ENCODE results near the gene HOXB7.
A peak's percentile ranks its signal among the peaks of the same experiment; 100 is the strongest.

The HOXB7 gene

DNA sequence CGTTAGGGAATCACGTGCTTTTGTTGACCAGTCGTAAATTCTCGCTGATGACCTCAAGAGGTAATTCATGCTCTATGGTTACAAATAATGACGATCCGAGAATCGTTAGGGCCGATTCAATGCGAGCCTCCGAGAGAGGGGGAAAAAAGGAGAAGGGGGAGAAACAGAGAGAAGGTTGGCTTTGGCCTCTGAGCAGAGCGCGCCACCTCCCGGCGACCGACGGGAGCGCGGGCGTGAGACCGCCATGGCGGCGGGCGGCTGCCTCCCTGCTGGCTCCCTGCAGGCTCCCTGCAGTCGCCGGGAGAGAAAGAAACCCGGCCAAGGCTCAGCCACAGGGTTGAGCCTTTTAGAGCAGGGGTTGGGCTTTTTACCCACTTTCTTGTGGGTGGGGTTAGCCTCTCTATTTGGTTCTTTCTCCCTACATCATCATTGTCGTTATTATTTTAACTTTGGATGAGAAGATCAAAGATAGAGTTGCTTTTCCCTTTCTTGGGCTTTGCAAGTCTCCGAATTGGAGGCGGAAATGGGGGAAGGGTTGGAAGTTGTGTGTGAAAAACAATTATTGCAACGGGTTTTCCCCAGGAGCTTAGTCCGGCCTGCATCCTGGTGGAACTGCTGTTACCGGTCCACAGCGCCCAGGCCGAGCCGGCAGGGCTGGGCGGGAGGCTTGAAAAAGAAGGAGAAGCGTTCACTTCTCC lies 16.8 kb downstream of the HOXB7 start:
- DNase-seq: peak; percentile 72

DNA sequence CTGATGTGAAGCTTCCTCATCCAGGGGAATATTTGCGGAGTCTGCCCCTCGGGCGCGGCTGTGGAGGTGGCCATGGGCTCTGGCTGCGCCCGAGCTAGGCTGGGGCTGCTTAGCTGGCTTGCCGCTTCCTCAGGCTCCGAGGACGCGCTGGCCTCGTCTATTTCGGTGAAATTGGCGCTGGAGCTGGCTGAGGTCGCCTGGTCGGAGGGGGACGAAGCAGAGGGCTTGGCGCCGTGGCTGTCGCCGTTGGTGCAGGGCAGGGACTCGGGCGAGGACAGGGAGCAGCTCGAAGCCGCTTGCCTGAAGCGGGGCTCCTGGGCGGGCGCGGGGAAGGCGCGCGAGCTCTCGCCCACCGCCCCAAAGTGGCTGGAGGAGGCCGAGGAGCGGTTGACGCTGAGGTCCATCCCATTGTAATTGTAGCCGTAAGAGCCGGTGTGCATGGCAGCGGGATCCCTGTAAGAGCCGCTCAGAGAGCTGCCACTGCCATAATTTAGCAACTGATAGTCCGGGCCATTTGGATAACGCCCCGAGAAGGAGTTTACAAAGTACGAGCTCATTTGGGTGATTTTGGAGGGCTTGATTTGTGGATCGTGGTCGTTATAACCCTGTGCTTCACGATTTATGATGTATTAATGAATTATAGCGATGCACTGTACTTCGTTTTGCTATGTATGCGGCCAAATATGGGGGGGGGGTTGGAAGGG lies 17.5 kb downstream of the HOXB7 start, which contains the start of gene HOXB5:
Gene HOXB5, minus strand, starts transcription at position 654 of the 704 bp plus-strand sequence. Its CDS starts 97 bp downstream, at position 557.
- DNase-seq: no peak

DNA sequence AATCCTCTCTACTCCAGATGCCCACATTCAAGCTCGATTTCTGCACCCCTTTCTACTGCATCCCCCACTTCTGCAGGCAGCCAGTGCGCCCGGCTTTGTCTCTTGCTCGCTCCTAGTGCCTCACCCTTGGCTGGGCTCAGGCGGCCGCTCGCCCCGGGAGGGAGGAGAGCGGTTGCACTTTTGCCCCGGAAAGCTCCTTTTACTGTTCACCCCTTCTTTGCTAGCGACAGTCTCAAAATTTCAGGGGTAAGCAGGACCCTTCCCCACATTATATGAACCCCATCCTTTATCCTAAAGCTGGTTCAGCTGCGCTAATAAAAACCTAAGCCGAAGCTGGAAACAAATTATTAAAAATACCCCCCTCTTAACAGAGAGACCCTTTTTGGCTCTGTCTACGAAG lies 18.2 kb downstream of the HOXB7 start:
- no peak for DNase-seq

DNA sequence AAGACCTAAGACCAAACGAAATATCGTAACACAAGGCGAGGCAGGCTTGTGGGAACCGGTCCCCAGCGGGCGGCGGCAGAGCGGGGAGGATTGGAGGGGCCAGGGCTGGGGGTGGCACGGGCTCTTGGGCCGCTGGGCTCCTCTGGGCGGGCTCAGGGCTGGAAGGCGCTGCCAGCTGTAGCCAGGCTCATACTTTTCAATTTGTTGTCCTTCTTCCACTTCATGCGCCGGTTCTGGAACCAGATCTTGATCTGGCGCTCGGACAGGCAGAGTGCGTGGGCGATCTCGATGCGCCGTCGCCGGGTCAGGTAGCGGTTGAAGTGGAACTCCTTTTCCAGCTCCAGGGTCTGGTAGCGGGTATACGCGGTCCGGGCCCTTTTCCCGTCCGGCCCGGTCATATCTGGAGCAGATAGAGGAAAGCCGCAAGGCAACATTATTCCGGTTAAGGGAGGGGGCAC lies 18.7 kb downstream of the HOXB7 start:
- no peak for DNase-seq

DNA sequence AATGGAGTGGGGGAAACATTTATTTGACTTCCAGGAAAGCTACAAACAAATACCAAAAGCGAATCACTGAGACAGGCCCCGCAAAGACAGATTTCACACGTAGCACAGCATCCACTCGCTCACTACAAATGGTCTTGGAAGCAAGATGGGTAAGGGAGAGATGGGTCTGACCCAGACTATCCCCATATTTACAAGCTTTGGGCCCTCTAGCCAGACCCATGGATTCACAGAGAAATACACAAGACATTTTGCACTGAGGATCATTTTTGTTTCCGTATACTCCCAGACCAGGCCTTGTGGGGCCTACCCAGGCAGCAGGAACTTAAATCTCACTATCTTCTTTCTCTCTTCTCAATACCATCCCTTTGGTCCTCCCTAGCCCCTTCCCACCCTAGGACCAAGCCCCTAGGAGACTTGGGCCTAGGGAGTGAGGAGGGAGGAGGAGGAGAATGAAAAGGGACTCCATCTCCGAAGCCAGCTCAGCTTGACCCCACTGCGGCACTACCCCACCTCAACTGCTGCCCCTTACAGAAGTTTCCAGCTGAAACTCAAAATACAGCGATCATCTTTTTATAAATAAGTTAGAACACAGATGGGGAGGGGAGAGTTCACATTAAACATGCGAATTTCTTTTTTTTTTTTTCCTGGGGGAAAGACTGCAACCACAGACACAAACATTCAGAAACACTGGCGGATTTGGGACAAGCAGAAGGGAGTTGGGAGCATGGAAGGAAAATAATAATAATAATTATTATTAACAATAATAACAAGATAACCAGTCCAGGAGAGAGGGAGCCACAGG lies 19.4 kb downstream of the HOXB7 start:
- no peak for DNase-seq

DNA sequence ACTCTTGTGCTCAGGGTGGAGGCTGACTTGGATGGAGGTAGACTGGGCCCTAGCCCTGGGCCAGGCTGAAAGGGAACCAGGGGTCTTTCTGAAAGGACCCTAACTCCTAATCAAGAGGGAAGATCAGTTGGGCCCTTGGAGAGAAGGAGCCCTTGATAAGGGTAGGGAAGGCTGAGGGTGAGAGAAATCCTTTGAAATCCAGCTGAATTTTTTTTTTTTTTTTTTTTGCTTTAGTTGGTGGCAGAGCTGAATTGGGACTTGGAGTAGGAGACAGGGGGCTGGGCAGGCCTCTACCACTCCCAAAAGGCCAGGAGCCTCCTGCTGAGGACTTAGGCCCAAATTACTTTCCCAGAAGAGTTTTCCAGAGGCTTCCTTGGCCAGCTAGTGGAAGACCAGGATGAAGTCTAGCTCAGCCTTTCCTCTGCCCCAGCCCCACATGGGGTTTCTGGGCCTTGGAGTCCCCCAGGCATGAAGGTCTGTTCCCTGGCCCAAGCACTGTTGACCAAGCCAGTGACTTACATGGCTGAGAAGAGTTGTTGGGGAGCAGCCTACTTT lies 20.1 kb downstream of the HOXB7 start:
- DNase-seq: no peak

DNA sequence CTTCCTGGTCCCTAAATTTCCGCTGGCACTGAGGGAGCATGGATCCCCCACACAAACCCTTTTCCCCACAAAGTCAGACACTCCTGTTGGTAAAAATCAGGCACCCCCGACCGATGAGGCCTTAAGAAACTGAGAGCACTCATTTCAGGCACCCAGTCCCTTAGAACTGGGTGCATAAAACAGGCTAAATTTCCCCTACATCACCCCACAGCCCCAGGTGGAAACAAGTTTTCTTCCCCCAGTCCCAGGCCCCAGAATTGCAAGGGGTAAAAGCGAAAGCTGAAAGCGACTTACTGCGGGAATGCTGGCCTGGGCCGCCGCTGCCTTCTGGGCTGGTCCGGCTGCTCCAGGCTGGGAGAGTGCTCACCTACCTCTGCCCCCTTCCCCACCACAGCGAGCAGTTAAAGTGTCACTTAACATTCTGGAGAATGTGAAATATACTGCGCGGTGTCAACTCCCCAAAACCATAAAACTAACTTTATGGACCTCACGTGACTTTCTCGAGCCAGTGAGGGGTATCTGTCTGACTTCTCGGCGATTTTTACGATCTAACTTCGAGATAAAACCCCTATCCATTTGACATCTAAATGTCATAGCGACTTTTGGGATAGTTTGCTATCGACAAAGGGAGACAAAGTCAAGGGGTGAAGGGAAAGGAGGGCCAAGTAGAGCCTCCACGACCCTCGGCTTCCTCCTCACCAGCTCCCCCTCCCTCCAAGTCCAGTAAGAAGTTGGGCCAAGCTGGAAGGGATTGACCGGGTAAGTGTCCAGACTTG lies 20.8 kb downstream of the HOXB7 start, which contains the start of gene HOXB3:
Gene HOXB3, minus strand, starts transcription at position 411 of the 776 bp plus-strand sequence. CDS start 37,767 bp downstream, outside the sequence.
- DNase-seq: no peak

DNA sequence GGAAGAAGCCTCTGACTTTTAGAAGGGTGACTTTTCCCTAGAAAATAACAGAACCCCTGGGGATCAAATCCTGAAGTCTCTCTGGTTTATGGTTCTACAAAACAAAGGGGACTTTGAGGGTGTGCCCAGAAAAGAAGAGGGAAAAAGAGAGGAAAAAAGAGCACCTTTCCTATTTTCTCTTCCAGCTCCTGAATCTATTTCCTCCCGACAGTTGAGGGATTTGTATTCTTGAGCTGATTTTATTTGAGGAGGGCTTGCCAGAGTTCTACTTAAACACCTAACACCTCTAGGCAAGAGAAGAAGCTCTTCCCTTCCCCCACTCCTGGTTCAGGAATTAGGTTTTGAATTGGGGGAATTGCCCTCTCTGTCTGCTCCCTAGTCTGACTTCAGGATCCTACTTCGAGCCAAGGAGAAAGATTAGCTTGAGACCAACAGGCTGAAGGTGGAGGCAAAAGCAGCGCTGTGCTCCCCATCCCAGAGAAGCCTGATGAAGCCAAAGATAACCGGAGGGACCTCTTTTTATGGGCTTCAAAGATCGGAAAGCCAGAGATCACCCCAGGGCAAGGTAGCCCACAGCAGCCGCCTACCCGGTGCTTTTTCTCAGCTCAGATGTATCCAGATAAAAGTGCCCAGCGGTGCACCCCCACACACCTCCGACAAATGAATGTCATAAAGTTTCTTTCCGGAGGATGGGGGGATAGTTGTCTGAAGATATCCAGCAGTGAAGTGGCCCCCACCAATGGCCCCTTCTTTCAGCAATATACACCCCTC lies 21.6 kb downstream of the HOXB7 start:
- no peak for DNase-seq

DNA sequence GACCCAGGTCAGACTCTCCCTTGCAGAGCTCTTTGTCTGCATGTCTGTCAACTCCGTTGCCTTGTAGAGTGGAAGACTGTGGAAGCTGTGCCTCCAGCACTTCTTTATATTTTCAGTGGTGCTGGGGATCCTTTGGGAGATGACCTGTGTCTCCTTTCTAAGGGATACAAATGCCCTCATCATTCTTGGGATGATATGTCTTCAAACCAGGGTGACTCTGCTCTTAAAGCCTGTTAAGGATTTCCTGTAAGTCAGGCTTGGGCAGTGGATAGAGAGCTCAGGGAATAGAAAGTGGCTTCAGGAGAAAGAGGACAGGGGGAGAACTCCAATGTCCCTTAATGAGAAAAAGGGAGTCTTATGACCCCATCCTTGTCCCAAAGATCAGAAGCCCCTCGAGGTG lies 22.3 kb downstream of the HOXB7 start:
- DNase-seq: no peak

DNA sequence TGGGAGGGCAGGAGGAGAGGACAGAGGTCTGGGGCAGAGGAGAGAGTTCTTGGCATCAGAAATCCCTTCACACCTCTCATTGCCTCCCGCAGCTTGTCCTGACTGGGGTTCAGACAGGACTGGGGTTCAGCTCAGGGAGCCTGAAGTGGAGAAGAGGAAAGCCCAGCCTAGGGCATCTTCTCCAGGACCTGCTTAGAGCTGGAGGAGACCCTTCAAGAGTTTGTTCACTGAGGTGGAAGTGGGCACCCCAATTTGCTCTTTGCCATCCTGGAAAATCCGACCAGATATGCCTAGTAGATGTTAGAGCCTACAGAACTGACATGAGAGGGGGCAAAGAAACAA lies 22.8 kb downstream of the HOXB7 start:
- DNase-seq: no peak

DNA sequence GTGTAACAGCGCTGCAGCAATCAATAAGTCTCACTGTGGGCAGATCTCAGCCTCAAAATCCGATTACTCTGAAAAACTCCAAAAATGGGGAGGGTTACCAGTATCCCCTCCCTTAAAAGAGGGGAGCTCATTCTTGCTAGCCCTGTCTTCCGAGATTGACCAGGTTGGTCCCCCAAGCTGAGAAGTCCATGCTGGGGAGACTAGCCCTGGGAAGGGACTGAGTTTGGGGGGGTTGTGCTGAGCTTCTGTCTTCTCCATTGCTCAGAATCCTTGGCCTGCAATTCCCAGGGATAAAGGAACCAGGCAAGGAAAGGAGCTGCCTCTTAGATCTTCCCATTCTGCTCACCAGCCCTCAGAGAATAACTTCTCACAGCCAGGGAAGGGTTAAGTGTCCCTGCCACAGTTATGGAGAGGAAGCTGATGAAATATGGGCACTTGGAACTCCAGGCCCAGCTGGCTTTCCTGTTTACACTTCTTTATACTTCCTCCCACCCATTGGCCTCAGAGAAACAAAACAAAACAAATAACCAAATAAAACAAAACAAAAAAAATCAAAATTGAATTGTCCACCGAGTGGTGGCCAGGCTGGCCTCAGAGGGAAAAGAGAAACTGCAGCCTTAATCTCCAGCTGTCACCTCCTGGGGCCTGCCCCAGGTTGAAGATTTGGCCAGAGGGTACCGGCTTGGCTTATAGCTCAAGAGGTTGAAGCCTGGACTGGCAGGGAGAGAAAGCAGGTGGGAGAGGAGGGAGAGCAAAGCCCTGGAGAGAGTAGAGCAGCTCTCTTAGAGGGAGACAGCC lies 23.3 kb downstream of the HOXB7 start:
- no peak for DNase-seq

DNA sequence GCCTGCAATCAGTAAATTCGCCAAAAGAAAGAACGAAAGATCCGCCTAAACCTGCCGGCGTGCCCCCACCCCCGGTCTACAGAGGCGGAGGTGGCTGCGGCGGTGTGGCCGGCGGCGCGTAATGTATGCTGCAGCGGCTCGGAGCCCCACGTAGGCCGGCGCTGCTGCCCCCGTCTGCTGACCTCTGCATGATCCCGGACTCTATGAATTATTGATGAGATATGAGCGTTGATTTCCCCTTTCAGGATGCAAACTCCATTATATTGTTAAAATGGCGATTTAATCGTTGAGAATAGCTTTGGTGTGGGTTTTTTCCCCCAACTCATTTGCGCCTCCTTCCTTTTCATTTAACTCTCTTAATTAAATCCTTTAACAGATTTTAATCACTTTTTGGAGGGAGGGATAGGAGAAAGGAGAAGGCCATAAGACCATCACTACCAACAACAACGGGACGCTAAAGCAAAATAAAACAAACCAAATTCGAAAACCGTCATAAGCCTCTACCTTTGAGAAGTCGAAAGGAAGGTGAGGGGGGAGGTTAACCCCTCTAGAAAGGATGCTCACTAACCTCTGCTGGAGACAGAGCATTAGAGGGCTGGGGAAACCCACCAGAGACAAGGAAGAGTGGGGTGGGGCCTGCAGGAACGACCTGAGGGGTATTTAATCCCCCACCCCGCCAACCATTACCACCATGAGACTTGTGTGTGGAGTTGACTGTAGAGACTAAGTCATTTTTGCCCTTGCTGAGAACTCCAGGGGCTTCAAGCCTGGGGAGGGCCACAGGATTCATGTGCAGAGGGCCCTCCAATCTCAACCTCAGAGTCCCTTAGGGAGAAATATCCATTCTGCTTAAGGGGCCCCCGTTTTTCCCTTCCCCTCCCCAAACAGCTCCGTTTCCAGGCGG lies 24.2 kb downstream of the HOXB7 start:
- DNase-seq: no peak

DNA sequence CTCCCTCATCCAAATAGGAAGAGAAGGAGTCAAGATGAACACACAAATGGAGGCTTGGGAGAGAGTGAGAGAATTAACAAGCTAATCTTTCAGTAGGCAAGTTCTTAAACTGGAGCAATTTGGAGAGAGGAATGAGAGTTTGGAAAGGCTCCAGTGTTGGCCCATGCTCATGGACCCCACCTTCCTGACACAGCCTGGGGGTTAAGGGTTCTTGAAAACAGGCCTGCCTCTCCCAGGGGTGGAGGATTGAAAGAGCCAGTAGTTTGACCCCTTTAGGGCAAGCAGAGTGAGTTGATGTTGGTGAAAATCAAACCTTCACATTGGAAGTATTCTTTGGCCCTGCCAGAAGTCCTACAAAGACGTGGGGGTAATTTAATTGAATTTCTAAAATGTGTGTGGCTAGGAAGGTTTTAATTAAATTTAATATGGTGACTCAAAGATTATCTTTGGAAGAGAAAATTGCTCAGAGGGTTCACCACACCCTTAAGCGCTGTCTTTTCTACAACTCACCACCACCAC lies 26.5 kb downstream of the HOXB7 start:
- DNase-seq: no peak

DNA sequence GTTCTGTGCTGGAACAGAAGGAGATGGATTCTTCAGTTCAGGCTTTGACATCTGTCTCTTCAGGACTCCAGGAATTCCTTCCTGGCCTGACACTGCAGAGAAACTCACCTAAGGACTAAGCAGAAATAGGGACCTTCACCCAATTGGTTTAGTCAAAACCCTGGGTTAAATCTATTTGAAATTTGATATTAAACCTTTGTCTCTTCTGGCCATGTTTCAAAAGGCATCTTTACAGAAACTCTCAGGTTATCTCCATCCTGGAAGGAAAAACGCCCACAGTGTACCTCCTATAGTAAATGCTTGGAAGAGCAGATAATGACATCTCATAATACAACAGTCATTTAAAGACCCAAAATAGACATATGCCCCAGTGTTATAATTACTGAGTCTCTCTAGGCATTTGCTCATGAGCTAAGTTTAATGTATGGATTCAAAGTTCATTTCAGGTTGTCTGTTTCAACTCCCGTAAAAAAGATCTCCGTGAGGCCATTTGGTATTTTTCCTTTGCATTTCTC lies 27.1 kb downstream of the HOXB7 start:
- DNase-seq: no peak

DNA sequence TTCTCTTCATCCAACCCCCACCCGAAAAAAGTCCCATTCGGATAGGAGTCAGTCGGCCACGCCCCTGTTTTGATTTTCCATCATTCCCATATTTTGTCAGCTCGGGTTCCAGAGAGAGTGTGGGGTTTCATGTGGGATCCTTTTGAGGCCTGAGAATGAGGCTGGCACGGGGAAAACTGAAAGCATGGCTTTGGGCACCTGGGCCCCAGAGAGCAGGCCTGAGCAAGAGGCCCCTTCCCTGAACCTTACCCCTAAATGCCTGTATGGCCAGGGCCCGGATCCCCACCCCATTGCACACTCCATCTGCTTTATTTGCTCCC lies 28.1 kb downstream of the HOXB7 start:
- no peak for DNase-seq

DNA sequence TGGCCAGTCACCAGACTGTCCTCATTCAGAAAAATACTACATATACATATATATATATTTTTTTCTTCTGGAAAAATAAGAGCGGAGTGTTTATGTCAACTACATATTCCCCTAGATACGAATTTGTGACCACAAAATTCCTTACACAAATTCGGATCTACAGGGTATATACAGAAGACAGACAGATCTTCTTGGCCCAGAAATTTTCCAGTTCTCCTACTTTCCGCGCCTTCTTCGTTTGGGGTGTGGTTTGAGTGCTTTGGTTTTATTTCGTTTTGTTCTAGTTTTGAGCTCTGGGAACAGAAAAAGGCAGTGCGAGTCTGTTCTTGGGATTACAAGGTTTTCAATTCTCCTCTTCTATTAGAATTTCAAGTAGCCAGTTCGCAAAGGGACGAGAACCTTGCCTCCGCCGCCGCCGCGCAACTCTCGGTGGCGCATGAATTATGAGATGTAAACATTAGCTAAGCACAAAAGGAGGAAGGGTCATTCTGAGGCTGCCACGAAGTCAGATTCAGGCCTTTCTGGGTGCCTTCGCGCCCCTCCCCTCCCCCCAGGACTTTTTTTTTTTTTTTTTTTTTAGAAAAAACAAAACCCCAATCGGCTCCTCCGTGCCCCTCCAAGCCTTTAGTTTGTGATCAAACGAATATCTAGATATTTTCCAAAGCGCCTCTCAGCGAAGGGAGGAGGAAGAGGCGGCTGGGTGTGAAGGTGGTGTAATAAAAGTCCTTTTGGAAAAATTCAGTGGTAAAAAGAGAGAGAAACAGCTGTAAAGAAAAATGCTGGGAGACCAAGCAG lies 30.9 kb downstream of the HOXB7 start:
- DNase-seq: no peak

DNA sequence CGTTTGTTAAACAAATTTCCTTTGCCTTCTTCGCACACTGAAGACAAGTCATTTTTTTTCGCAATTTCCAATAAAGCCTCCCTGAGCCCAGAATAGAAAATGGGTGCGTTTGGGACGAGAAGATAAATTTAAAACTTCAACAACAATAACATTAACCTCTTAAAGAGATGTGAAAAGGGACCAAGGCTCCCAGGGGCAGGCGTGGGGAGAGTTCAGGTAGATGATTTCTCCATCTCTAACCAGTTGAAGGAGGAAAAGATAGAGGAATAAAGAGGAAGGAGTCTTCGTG lies 31.4 kb downstream of the HOXB7 start:
- no peak for DNase-seq

DNA sequence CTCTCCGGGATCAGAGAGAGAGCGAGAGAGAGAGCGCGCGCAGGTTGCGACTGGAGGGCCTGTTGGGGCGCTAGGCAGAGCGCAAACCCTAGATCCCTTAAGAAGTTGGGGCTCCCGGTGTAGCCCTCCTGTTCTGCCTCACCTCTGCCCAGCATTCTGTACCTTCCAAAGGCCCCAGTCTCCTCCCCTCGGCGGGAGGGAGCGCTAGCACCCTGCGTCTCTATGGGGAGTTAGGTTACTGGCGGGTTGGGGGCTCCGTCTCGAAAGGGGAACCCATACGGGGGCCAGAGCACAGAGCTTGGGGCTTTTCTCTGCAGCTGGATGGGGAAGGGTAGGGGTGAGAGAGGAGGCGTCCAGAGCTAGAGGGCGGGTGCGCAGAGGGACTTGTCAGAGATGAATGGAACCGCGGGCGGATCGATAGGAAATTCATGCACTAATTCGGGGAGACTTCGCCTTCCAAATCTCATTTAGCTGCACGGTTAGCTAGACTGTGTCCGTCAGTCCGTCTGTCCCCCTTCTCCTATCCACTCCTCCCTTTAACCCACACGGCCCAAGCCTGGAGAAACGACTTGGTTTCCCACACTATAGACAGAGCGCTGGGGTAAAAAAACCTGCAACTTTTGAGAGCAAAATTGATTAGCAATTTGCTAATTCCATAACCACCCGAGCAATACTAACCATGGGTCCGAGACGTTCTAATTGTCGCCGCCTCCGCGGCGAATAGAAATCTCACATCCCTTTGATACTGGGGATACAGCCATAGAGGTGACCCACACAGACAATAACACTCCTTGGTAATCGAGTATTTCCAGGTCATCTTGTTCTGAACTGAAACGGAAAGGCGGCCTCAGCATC lies 32.0 kb downstream of the HOXB7 start:
- no peak for DNase-seq

All from CD4-positive, alpha-beta T cell treated with Interferon gamma for 1 hour (primary cell).